HFF-Myc (cell line): ENCODE measurements around the gene LNX1.

ENCODE experiments used
- DNase-seq: peaks from one replicate; pipeline ENCODE4 v3.0.0-alpha.2; 2011; ENCODE audit warnings: low read depth; ENCODE audit errors: extremely low read depth
- H3K4me3 ChIP-seq: replicated peaks from 2 replicates; pipeline ENCODE4 v1.5.1; 2011; ENCODE audit warnings: low read depth, mild to moderate bottlenecking, control low read depth, low read length
- CTCF ChIP-seq: IDR thresholded peaks from 2 replicates; pipeline ENCODE4 v1.5.1; 2012; ENCODE audit warnings: mild to moderate bottlenecking, low read depth, low read length, control low read depth; ENCODE audit errors: missing control alignments

LNX1 gene

GRCh38 chr4:53571936-53572599 is 19.2 kb downstream of the LNX1 start:
- TF ChIP-seq CTCF: no peak
- no peak overlapping the region for H3K4me3 ChIP-seq
- no peak for DNase-seq

- H3K4me3 ChIP-seq: no peak overlapping the region
- peak; percentile 45 for DNase-seq
- TF ChIP-seq CTCF: no peak
Observed at GRCh38 chr4:53563824-53564223, 27.5 kb downstream of the LNX1 start.

- TF ChIP-seq CTCF: no peak
- H3K4me3 ChIP-seq: no peak overlapping the region
- no peak for DNase-seq
Observed at GRCh38 chr4:53562409-53562808, 28.9 kb downstream of the LNX1 start.

- no peak overlapping the region for H3K4me3 ChIP-seq
- DNase-seq: no peak
- TF ChIP-seq CTCF: no peak
Observed at GRCh38 chr4:53559021-53559620, 32.2 kb downstream of the LNX1 start.

GRCh38 chr4:53558065-53558801 is 33.1 kb downstream of the LNX1 start:
- no peak overlapping the region for H3K4me3 ChIP-seq
- TF ChIP-seq CTCF: no peak
- no peak for DNase-seq

- TF ChIP-seq CTCF: no peak
- H3K4me3 ChIP-seq: no peak overlapping the region
- DNase-seq: no peak
Observed at GRCh38 chr4:53557669-53558064, 33.6 kb downstream of the LNX1 start.
